Heart left ventricle (tissue), 16 donors: Measurements from ENCODE around the gene IFT43. TPM values are rescaled to one million over a fixed set of nuclear protein-coding genes. Genes with fewer than 3 reads are reported as not detected.

Experiments
- ATAC-seq, 4 donors: fragments of 200-7000 bp; cut with Tn5 transposase; one replicate each; pipeline ENCODE4 v1.9.1; 2020 to 2022; ENCODE audit warnings: moderate library complexity in 4 of 4, mild to moderate bottlenecking in 3 of 4, moderate number of reproducible peaks in 1 of 4
- DNase-seq, 5 donors: peaks; one replicate each; pipeline ENCODE4 v3.0.0-alpha.2; 2020
- H3K27ac ChIP-seq, 12 donors: fragments of 200-600 bp; sonication (generic) in 4 of 12; one replicate each; pipeline versions ENCODE4 v1.5.0 to v1.8.0; 2016 to 2022; ENCODE audit warnings: mild to moderate bottlenecking in 2 of 12
- H3K27me3 ChIP-seq, 9 donors: fragments of 200-600 bp; sonication (generic) in 2 of 9; one replicate each; pipeline versions ENCODE4 v1.5.1 to v1.8.0; 2016 to 2022; ENCODE audit warnings: mild to moderate bottlenecking in 3 of 9
- H3K36me3 ChIP-seq, 9 donors: fragments of 200-600 bp; sonication (generic) in 2 of 9; one replicate each; pipeline versions ENCODE4 v1.5.0 to v1.8.0; 2018 to 2022; ENCODE audit warnings: mild to moderate bottlenecking in 2 of 9
- H3K4me1 ChIP-seq, 12 donors: fragments of 200-600 bp; sonication (generic) in 4 of 12; one replicate each; pipeline versions ENCODE4 v1.5.0 to v1.8.0; 2016 to 2022; ENCODE audit warnings: mild to moderate bottlenecking in 3 of 12
- H3K4me3 ChIP-seq, 12 donors: fragments of 200-600 bp; sonication (generic) in 4 of 12; one replicate each; pipeline versions ENCODE4 v1.5.0 to v1.8.0; 2017 to 2022; ENCODE audit warnings: mild to moderate bottlenecking in 9 of 12, moderate library complexity in 4 of 12
- H3K9me3 ChIP-seq, 12 donors: fragments of 200-600 bp; sonication (generic) in 4 of 12; one replicate each; pipeline versions ENCODE4 v1.5.0 to v1.8.0; 2016 to 2022; ENCODE audit warnings: mild to moderate bottlenecking in 1 of 12
- CTCF ChIP-seq, 12 donors: fragments of 200-600 bp; sonication (generic) in 4 of 12; IDR thresholded peaks; one replicate each; pipeline versions ENCODE4 v1.5.0 to v1.8.0; 2018 to 2022; ENCODE audit warnings: antibody characterized with exemption in 12 of 12, mild to moderate bottlenecking in 5 of 12
- POLR2A ChIP-seq, 2 donors: fragments of 450-650 bp; IDR thresholded peaks; one replicate each; pipeline ENCODE4 v1.6.1; 2017; ENCODE audit warnings: antibody characterized with exemption in 2 of 2, mild to moderate bottlenecking in 2 of 2, moderate library complexity in 2 of 2
- WGBS, 4 donors: extraction: QIAGEN DNeasy Blood & Tissue Kit in 2 of 4; methylation state at CpG; one replicate each; pipeline versions ENCODE4 v1.1.5 to v1.1.7; 2013 to 2018; 5-methylcytosine and 5-hydroxymethylcytosine counted together
- intact Hi-C, 10 donors: fragments of 100-400 bp; cut with DNase I; formaldehyde crosslinking; loops; one replicate each; pipeline versions ENCODE4 v1.11.1 to v1.14.2; 2022
- polyA plus RNA-seq, 2 donors: library from polyadenylated mRNA; stranded (reverse); fragments of 200-250 nt; gene quantifications; one replicate each; pipeline ENCODE4 v1.2.3, GENCODE V29; 2013
- total RNA-seq, 9 donors: library from RNA; depleted of rRNA in 2 of 9; stranded (reverse); fragments of >200 nt in 2 of 9; fragmentation: NEBNext Ultra II Directional in 3 of 9; extraction: Animal tissue kit (Norgen Biotek cat#: 25700) in 3 of 9; gene quantifications; one replicate each; pipeline versions ENCODE4 v1.1.0 to v1.2.4, GENCODE V29; 2016 to 2023
- donor health status: ischemic (EF 13 %, LVEDD 7.1; RV severe dilation, severe dysfunction).
- donor health status: healthy with polysubstance abuse.
- donor health status: DM: no; HTN: yes; CAD: no.
- donor health status: DM: no; HTN: no; CAD: no.
- donor health status: ischemic (EF 25% LVEDD 6.9; RV normal size, moderate dysfunction).
- donor health status: ischemic (EF 25% LVEDD 5.7; RV mildly dilated, moderate dysfunction).
- donor health status: healthy.
- donor health status: DM: yes; HTN: yes; CAD: no.
- donor health status: ischemic (EF 35%, LVEDD 5.7; RV mildly dilated, moderate dysfunction).
- donor health status: nonischemic (EF 11% LVEDD 7.7; RV severe dilation, severe dysfunction).
- donor health status: DM: yes; HTN: yes; CAD: no.
- donor health status: PGD.
- donor health status: ischemic (EF 29% LVEDD 5.4; RV normal size, mild dysfunction).
- donor health status: nonischemic (EF 23%, LVEDD 6.1; RV moderate dilation, normal function).

IFT43 gene
- total and polyA plus RNA-seq, 11 donors: 22.8 to 54.7 (median 30.8) TPM

DNA sequence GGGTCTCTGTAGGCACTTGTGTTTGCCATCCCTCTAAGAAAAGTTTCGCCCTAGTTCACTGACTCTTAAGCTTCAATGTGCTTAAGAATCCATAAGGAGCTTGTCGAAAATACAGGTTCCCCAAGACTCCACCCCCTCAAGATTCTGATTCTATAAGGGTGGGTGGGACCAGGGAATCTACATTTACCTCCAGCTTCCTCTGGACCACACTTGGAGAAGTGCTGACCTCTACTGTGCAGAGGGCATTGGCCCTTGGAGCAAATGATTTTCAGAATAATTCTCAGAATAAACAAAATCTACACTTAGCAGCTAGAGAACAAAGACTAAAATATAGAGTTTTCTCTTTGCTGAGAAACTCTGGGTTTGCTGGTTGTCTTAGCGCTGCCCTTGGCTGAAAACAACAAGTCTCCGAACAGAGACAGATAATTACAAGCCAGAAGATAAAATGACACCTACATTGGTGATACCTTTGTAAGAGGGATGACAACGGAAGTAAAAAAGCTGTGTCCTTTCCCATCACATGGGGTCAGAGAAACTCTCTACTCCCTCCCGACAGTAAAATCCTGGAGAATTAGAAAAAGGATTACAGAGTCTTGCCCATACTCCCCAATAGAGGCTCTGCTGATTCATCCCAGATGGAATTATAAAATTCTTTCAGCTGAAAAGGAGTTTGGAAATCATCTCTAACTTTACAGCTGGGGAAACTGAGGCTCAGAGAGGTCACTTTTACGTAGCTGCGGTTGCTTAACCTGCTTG is 8.6 kb upstream of the IFT43 start:
- intact Hi-C loops: loop anchor here in 2 of 10 donors (1.0 to 10.0 kb wide), 3 partner anchors 70 to 172 kb away; no protein-coding TSS in a partner anchor
- Histone ChIP-seq H3K9me3 (no peaks in the 10 kb centered on the region), H3K4me1 (peaks cover 0 to 53% (median 23%) of the 10 kb centered on the region in 12 donors), H3K36me3 (peaks cover 0 to 2% (median 0%) of the 10 kb centered on the region in 9 donors), H3K4me3 (peak overlapping the region in 1 of 12 donors; percentile 2), H3K27ac (no peak overlapping the region), H3K27me3 (no peaks in the 10 kb centered on the region)
- whole genome bisulfite sequencing, 4 donors: 69 to 81% (median 75%) methylated on average over 8 of the region's 8 CpGs
- DNase-seq (no peak), ATAC-seq (no peak)
- TF ChIP-seq POLR2A (IDR thresholded peaks at IDR 0.05): no peak
- no peak for TF ChIP-seq CTCF (IDR thresholded peaks at IDR 0.05)

GRCh38 chr14:75977582-75977943 is 8.0 kb upstream of the IFT43 start:
- DNase-seq (no peak), ATAC-seq (no peak)
- TF ChIP-seq POLR2A (IDR thresholded peaks at IDR 0.05): no peak
- TF ChIP-seq CTCF (IDR thresholded peaks at IDR 0.05): no peak
- Histone ChIP-seq H3K4me3 (peak overlapping the region in 1 of 12 donors; percentile 5), H3K4me1 (peaks cover 0 to 50% (median 23%) of the 10 kb centered on the region in 12 donors), H3K9me3 (no peaks in the 10 kb centered on the region), H3K36me3 (peaks cover 0 to 2% (median 0%) of the 10 kb centered on the region in 9 donors), H3K27me3 (no peaks in the 10 kb centered on the region), H3K27ac (no peak overlapping the region)
- intact Hi-C loops: loop anchor here in 2 of 10 donors (1.0 to 10.0 kb wide), 3 partner anchors 70 to 173 kb away; no protein-coding TSS in a partner anchor
- WGBS, 4 donors: 56 to 68% (median 63%) methylated on average over 3 of the region's 3 CpGs

DNA sequence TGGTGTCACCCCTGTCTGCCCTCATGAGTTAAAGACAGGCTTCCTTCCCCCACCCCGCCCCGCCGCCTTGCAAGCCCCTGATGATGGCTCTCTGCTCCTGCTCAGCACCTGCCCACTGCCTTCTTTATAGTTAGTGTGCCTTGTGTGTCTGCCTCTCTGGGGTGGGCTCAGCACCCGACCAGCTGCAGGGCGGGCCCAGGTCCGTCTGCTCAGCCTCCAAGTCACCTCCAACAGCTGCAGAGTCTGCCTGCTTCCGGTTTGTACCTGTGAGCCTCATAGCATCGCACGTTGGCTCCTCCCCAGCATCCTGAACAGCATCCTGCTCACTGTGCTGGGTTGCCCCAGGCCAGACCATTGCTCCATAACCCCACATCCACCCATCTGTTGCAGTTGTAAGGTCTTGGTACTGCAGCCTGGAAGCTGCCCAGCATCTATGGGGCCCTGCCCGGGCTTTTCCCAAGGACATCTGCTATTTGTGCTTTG is 7.3 kb upstream of the IFT43 start:
- H3K4me1 ChIP-seq: peaks cover 0 to 49% (median 19%) of the 10 kb centered on the region in 12 donors
- intact Hi-C loops: loop anchor here in 2 of 10 donors (2.0 to 10.0 kb wide), 3 partner anchors 71 to 183 kb away; no protein-coding TSS in a partner anchor

More for the DNA sequence above, 7.3 kb upstream of the IFT43 start:
- Histone ChIP-seq H3K27me3 (no peaks in the 10 kb centered on the region), H3K27ac (peak overlapping the region in 2 of 12 donors; percentile 96 to 99), H3K36me3 (peaks cover 0 to 2% (median 0%) of the 10 kb centered on the region in 9 donors), H3K9me3 (no peaks in the 10 kb centered on the region), H3K4me3 (peak overlapping the region in 8 of 12 donors; percentile 56 to 88 (median 80))
- WGBS, 4 donors: 72 to 79% (median 75%) methylated on average over 8 to 10 of the region's 10 CpGs
- ATAC-seq (no peak), DNase-seq (no peak)
- TF ChIP-seq POLR2A (IDR thresholded peaks at IDR 0.05): no peak
- TF ChIP-seq CTCF (IDR thresholded peaks at IDR 0.05): no peak
